Activated CD4-positive, alpha-beta T cell treated with anti-CD3 and anti-CD28 coated beads for 24 hours (primary cell): Measurements from ENCODE around the gene HIF3A.

Experiments
- DNase-seq, 2 donors: peaks; one replicate each; pipeline ENCODE4 v3.0.0-alpha.2; 2020; ENCODE audit warnings: low read depth in 2 of 2

The HIF3A gene

GRCh38 chr19:46326608-46327007, 29.8 kb downstream of the HIF3A start:
- DNase-seq = no peak

GRCh38 chr19:46328079-46328478, 31.2 kb downstream of the HIF3A start:
- no peak for DNase-seq

GRCh38 chr19:46330319-46330918, 33.6 kb downstream of the HIF3A start:
- no peak for DNase-seq

GRCh38 chr19:46337487-46337886, 40.6 kb downstream of the HIF3A start:
- no peak for DNase-seq

GRCh38 chr19:46339446-46339845, 42.6 kb downstream of the HIF3A start:
- no peak for DNase-seq

GRCh38 chr19:46340051-46340659, 43.3 kb downstream of the HIF3A start:
- no peak for DNase-seq

GRCh38 chr19:46341937-46342336, 45.1 kb downstream of the HIF3A start:
- no peak for DNase-seq

- no peak for DNase-seq
These were observed 47.5 kb downstream of the HIF3A start for GRCh38 chr19:46344363-46344762.

GRCh38 chr19:46345157-46345556, 48.3 kb downstream of the HIF3A start:
- no peak for DNase-seq

- DNase-seq = peak; percentile 74 to 86
These were observed 50.2 kb downstream of the HIF3A start, which contains the start of gene PPP5C for GRCh38 chr19:46346821-46347571. TSS of gene PPP5C (plus strand) at chr19:46347087. CDS start at chr19:46347097, 10 bp downstream.

- no peak for DNase-seq
These were observed 50.7 kb downstream of the HIF3A start for GRCh38 chr19:46347572-46347883.

- no peak for DNase-seq
These were observed 51.1 kb downstream of the HIF3A start for GRCh38 chr19:46347985-46348384.

- no peak for DNase-seq
These were observed 52.6 kb downstream of the HIF3A start for GRCh38 chr19:46349311-46349993.

- DNase-seq = no peak
These were observed 53.4 kb downstream of the HIF3A start for GRCh38 chr19:46350029-46350757.

GRCh38 chr19:46350758-46351159, 53.9 kb downstream of the HIF3A start:
- DNase-seq = no peak

GRCh38 chr19:46351241-46352041, 54.6 kb downstream of the HIF3A start:
- no peak for DNase-seq

- no peak for DNase-seq
These were observed 57.1 kb downstream of the HIF3A start for GRCh38 chr19:46353730-46354528.

- DNase-seq = no peak
These were observed 58.6 kb downstream of the HIF3A start for GRCh38 chr19:46355234-46356148.
